Measurements from ENCODE around the gene VENTX.
"Not testable (repeated sequence)": the region's sequence is repeated elsewhere in the genome, so short reads cannot be mapped to it uniquely, and the experiment has no call there.

Gene VENTX

GRCh38 chr10:133217800-133218589 is 19.7 kb upstream of the VENTX start:
- no peak for DNase-seq

GRCh38 chr10:133218891-133219290 is 18.8 kb upstream of the VENTX start:
- no peak for DNase-seq

DNA sequence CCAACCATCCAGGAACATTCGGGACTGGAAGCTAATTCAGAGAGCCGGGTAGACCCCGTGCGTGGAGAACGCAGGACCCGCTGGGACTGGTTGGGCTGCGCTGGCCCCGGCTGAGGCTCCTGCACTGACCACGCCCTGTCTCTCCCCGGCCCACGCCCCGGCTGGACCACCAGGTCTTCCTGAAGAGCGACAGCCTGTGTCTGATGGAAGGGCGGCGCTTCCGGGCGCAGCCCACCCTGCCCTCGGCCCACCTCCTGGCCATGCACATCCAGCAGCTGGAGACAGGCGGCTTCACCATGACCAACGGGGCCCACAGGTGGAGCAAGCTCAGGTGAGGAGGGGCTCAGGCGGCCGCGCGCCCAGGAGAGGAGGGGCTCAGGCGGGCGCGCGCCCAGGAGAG is 17.9 kb upstream of the VENTX start:
- DNase-seq = no peak

DNA sequence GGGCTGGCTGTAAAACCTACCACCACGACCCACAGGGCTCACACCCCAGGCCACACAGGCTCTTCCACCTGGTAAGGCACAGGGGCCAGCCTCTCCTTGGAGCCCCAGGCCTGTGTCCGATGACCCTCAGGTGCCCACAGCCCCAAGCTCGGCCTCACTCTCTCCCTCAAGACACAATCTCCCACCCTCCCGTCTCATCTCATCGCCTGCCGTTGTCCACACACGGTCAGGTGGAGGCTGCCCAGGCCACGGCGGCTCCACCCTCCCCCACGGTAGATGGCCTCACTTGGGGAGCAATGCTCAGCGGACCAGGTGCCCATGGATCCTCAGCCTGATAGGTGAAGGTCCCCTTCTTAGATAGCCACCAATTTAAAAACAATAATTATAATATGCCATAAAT is 16.3 kb upstream of the VENTX start:
- DNase-seq = no peak

GRCh38 chr10:133221756-133222155 is 15.9 kb upstream of the VENTX start:
- not testable (repeated sequence) for DNase-seq

GRCh38 chr10:133224076-133224475 is 13.6 kb upstream of the VENTX start:
- no peak for DNase-seq

- DNase-seq = peak in 2 of 14 donors; percentile 31 to 44
Observed at GRCh38 chr10:133224756-133225372, 12.8 kb upstream of the VENTX start.

DNA sequence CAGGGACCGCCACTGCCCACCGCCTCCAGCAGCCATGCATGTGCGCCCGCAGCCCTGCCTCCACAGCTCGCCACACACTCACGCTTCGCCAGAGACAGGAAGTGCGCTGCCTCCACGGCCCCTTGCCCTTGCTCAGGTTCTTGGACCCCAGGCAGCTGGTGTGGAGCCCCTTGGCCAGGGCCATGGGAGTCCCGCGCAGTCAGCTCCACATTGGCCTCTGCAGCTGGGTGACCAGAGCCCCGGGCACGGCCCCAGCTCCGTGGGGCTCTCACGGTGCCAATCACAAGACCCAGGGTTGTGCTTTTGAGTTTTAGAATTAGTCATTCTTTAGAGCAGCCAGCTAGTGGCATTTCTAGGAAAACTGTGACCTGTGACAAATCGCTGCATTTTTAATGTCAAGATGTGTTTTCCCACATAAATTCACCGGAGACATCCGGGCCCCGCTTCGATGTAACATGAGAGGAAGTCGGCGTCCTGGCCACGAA is 11.9 kb upstream of the VENTX start:
- DNase-seq = peak in 5 of 14 donors; percentile 19 to 66 (median 38)

DNA sequence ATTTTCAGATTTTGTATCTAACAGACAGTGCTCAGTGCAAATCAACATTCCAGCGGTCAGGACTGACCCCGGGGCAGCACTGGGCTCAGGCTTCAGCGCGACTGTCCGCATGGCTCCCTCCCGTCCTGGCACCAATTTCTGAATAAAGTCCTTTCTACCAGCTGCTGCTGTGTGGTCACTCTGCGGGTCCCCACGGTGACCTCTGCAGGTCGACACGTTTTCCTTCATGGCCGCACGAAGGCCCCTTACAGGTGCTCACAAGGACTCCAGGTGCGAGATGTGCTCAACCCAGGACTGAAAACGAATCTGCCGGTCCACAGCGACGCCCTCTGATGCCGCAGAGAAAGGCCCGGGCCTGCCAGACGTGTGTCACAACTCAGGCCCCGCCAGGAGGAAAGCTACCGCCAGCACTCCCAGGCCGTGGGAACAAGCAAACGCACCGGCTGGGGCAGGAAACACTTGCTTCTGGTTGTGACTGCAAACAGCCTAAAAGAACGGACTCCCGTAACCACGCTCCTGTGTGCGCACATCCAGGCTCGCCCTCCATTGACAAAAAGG is 11.3 kb upstream of the VENTX start:
- peak in 1 of 14 donors; percentile 30 for DNase-seq

GRCh38 chr10:133227256-133227655 is 10.4 kb upstream of the VENTX start:
- no peak for DNase-seq

DNA sequence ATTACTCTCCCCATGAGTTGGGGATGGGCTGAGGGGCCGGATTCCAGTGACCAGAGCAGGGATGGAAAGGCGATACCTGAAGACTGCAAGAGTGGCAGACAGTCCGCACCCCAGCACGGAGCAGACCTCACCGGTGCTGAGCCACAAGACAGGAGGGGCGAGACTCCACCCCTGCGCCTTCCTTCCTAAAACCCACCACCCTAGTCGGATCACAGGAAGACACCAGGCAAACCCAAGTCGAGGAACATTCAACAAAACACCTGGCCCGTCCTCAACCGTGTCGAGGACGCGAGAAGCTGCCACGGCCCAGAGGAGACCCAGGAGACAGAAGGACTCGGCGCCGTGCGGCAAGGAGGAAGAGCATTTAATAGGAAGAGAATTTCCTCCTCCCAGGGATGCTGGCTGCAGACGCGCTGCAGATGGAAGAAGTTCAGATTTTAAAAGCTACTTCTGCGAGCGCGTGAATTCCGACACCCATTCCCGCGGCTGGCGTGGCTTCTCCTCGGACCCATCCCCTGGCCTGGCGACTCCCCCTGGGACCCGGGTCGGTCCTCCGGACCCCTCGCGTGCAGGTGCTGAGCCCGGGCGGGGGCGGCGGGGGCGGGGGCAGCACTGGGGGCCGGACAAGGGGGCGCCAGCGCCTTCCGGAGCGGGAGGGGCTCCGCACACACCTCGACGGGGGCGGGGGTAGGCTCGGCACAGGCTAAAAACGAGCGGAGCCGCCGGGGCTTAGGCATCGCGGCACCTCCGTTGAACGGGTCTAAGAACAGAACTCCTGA is 8.2 kb upstream of the VENTX start:
- no peak for DNase-seq

DNA sequence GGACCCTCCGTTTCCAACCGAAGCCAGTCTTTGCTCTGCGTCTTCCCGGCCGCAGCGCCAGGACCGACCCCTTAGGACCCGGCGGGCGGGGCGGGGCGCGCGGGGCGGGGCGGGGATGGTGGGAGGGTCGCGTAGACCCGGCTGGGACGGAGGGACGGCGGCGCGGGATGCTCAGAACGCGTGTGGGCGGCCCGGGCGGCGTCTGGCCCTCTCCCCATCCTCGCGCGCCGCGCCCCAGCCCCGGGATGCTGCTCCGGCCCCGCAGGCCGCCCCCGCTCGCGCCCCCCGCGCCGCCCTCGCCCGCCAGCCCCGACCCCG is 7.7 kb upstream of the VENTX start, which contains the start of gene UTF1:
TSS of gene UTF1 (plus strand) at position 174 of the 318 bp plus-strand sequence. CDS start at position 246, 72 bp downstream.
- DNase-seq = no peak

GRCh38 chr10:133230387-133231195 is 7.1 kb upstream of the VENTX start:
- no peak for DNase-seq

DNA sequence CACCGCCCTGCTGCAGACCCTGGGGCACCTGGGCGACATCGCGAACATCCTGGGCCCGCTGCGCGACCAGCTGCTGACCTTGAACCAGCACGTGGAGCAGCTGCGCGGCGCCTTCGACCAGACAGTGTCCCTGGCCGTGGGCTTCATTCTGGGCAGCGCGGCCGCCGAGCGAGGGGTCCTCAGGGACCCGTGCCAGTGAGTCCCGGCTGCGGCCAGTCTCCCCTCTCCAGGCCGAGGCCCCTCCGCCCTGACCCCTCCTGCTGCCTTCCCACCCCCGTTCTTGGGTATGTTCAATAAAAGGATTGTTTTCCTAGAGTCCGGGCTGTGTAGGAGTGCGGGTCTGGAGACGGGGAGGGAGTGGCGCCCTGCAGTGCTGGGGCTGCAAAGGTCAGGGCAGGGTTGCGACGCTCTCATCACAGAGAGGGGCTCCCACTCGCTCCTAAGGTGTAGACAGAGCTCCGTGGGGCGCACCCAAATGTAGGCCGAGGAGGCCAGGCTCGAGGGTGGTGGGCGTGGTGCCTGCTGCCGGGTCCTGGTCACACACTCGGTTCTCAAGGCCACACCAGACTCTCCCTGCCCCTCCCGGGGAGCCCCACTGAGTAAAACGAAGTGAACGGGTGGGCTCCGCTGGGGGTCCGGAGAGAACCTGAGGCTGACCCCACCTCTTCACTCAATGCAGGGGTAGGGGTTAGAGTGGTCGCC is 6.3 kb upstream of the VENTX start:
- DNase-seq = no peak

DNA sequence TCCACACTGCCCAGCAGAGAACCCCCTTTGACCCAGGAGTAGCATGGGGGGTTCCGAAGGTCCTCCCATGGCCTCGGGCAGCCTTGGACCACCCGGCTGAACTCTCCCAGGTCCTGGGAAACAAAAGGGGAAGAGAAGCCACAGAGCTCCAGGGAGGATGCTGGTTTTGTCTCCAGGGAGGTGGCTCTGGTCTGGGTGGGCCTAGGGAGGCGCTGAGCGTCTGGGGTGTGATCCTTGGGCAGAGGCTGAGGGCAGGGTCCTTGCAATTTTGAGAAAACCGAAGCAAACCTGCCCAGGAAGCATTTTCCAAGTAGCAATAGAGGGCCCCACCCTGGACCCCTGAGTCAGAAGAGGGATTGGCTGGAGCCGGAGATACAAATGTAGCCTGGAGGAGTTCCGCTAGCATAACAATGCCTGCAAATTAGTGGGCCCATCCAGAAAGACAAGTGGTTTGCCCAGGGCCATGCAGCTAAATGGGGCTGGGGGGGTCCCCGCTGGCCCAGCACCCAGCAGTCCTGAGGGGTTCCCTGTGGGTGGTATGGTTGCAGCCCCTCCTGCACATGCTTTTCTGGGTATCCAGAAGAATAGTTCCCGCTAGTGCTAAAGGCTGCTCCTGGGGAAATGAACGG is 5.6 kb upstream of the VENTX start:
- no peak for DNase-seq

GRCh38 chr10:133234796-133235195 is 2.9 kb upstream of the VENTX start:
- DNase-seq = not testable (repeated sequence)

- DNase-seq = no peak
Observed at GRCh38 chr10:133235265-133235855, 2.3 kb upstream of the VENTX start.

DNA sequence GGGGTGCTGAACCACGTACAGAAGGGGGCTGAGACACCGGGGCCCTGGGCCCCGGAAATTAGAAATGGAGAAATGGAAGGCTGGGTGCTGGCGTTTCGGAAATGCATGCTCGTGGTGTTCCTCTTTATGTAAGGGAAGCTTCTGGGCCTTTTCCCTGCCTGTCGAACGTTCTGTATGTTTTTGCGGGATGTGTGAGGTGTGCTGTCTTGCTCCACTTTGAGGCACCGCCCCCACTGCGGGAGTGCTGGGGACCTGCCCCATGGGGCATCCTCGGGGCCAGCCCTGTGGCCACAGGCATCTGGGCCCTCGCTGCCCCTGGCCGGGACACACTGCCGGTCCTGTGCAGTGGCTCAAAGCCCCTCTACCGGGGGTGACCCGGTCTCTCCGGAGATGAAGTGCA is 1.7 kb upstream of the VENTX start:
- no peak for DNase-seq

GRCh38 chr10:133236401-133237240 is 1.0 kb upstream of the VENTX start:
- no peak for DNase-seq

GRCh38 chr10:133237241-133237587 is 441 bp upstream of the VENTX start:
- no peak for DNase-seq

All from C1 segment of cervical spinal cord (tissue), 14 donors.